ENCODE results near the gene MTG2. TPM values are rescaled to one million over a fixed set of nuclear protein-coding genes. Genes with fewer than 3 reads are reported as not detected.

The MTG2 gene
- total and polyA plus RNA-seq, 11 donors = 20.7 to 40.7 (median 27.9) TPM

DNA sequence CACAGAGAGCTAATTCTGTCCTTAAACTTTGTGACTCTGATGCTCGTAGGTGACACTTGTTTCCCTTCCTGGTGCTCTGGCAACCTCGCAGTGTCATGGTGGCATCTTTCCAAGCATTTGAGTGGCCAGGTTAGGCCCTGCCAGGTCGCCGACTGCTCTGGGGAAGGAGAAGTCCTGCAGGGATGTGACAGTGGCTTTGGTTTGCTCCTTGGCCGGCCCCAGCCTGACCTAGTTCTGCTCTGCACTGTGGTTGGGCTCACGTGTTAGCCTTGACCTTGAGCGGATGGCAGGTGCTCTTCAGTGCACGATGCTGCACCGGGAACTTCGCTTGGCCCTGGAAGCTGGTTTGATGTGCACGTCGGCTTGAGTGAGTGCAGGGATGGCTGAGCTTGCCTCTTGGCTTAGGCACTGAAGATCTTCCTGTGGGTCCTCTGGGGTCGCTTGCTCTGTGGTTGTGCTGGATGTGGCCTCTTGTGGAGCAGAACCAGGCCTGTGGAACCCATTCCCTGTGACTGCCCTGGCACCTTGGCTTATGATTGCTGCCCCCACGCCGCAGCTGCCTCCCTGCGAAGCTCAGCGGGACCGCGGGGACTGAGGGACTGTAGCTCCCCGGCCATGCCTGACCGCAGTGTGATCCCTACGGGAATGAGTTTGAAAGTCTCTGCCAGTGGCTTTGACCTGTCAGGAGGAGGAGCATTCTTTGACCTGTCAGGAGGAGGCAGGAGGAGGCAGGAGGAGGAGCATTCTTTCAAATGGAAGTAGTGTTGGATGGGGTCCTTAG lies 64.2 kb downstream of the MTG2 start:
- ATAC-seq = peak; percentile 75 to 88 (median 84)
- H3K4me1 ChIP-seq = peaks cover 0 to 81% (median 52%) of the 10 kb centered on the region in 12 donors
- 37 to 54% (median 49%) methylated on average over 22 of the region's 22 CpGs for WGBS, 4 donors
- H3K36me3 ChIP-seq = peaks cover 0 to 8% (median 0%) of the 10 kb centered on the region in 9 donors
- peak in 4 of 5 donors; percentile 61 to 85 (median 74) for DNase-seq
- no peak for TF ChIP-seq POLR2A (IDR thresholded peaks at IDR 0.05)
- TF ChIP-seq, protein P1, sequence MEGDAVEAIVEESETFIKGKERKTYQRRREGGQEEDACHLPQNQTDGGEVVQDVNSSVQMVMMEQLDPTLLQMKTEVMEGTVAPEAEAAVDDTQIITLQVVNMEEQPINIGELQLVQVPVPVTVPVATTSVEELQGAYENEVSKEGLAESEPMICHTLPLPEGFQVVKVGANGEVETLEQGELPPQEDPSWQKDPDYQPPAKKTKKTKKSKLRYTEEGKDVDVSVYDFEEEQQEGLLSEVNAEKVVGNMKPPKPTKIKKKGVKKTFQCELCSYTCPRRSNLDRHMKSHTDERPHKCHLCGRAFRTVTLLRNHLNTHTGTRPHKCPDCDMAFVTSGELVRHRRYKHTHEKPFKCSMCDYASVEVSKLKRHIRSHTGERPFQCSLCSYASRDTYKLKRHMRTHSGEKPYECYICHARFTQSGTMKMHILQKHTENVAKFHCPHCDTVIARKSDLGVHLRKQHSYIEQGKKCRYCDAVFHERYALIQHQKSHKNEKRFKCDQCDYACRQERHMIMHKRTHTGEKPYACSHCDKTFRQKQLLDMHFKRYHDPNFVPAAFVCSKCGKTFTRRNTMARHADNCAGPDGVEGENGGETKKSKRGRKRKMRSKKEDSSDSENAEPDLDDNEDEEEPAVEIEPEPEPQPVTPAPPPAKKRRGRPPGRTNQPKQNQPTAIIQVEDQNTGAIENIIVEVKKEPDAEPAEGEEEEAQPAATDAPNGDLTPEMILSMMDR (IDR thresholded peaks at IDR 0.05) = no peak
- H3K9me3 ChIP-seq = no peaks in the 10 kb centered on the region
- H3K4me3 ChIP-seq = no peak overlapping the region
- H3K27ac ChIP-seq = peak overlapping the region in 11 of 12 donors; percentile 24 to 86 (median 62)
- H3K27me3 ChIP-seq = no peaks in the 10 kb centered on the region
- intact Hi-C loops (cut with DNase I) = loop anchor here in 2 of 10 donors (2.0 to 5.0 kb wide), 2 partner anchors 35 to 36 kb away; no protein-coding TSS in a partner anchor

DNA sequence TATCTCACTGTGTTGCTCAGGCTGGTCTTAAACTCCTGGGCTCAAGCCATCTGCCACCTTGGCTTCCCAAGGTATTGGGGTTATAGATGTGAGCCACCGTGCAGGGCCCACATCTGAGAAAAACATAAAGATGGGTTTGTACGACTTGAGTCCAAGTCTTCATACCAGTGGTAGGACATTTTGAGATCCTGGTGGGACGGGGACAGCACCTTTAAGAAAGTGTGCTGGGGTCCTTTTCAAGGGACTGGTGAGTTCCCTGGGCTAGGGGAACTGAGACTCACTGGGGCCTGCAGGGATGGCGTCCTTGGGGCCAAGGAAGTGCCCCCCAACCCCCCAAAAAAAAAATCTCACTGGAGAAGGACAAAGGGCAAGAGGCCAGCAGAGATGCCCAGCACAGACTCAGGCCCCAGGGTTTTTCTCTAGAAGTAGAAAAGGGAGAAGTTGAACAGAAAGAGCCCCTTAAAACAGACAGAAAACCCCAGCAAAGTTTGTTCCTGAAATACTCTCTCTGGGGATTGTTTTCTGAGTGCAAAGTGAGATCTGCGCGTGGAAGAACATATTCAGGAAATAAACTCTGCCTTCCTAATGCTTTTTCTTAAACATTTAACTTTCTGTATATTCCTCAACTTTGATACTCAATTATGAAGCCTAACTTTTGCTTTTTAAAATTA lies 66.2 kb downstream of the MTG2 start:
- DNase-seq (no peak), ATAC-seq (no peak)
- intact Hi-C loops (cut with DNase I) = loop anchor here in 1 of 10 donors (5.0 kb wide), 1 partner anchor 33 kb away; no protein-coding TSS in a partner anchor
- TF ChIP-seq, protein P1 (IDR thresholded peaks at IDR 0.05) = no peak
- TF ChIP-seq POLR2A (IDR thresholded peaks at IDR 0.05) = no peak
- Histone ChIP-seq H3K4me3 (no peak overlapping the region), H3K4me1 (peaks cover 0 to 66% (median 37%) of the 10 kb centered on the region in 12 donors), H3K27me3 (no peaks in the 10 kb centered on the region), H3K27ac (no peak overlapping the region), H3K36me3 (peaks cover 0 to 8% (median 0%) of the 10 kb centered on the region in 9 donors), H3K9me3 (no peaks in the 10 kb centered on the region)
- 77 to 87% (median 79%) methylated on average over 6 of the region's 6 CpGs for WGBS, 4 donors

DNA sequence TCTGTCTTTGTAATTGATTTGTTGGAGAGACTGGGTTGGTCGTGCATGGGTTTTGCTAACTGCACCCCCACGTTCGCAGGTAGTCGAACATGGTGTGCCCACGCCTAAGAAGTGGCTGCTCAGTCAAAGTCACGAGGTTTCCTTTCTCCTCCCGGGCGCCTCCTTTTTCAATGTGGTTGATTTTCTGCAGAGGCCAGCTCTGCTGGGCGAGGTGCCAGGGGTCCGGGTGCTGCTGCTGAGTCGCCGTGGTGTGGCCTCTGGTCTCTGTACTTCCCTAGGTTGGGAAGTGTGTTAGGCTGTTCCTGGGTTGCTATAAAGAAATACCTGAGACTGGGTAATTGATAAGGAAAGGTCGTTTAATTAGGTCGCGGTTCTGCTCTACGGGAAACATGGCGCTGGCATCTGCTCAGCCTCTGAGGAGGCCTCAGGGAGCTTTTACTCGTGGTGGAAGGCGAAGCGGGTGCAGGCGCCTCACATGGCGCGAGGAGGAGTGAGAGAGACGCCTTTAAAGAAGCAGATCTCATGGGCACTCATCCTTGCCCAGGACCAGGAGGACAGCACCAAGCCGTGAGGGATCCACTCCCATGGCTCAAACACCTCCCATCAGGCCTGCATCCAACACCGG lies 69.6 kb downstream of the MTG2 start:
- no peak for TF ChIP-seq POLR2A (IDR thresholded peaks at IDR 0.05)
- TF ChIP-seq, protein P1 (IDR thresholded peaks at IDR 0.05) = no peak
- Histone ChIP-seq H3K27ac (no peak overlapping the region), H3K9me3 (no peaks in the 10 kb centered on the region), H3K36me3 (peaks cover 0 to 22% (median 16%) of the 10 kb centered on the region in 9 donors), H3K4me1 (peaks cover 0 to 36% (median 10%) of the 10 kb centered on the region in 12 donors), H3K4me3 (no peak overlapping the region), H3K27me3 (no peaks in the 10 kb centered on the region)
- ATAC-seq (no peak), DNase-seq (peak in 1 of 5 donors; percentile 49)
- 83 to 88% (median 86%) methylated on average over 26 of the region's 26 CpGs for WGBS, 4 donors
- intact Hi-C loops (cut with DNase I) = no loop called here

Other genes starting within 250 kb of the MTG2 start
- gene TAF4, start 117.1 kb upstream of the MTG2 start, total RNA-seq = 10 to 100 TPM in 7 of 9 donors, 1 to 10 TPM in 2; 7.8 to 37.7 (median 11.4) TPM
- 1 to 10 TPM; 4.5 to 6.1 TPM for gene TAF4, start 117.1 kb upstream of the MTG2 start, polyA plus RNA-seq
- 10 to 100 TPM; 38.6 to 64.7 (median 54.6) TPM for gene LSM14B, start 60.6 kb upstream of the MTG2 start, total RNA-seq
- gene LSM14B, start 60.6 kb upstream of the MTG2 start, polyA plus RNA-seq = 10 to 100 TPM; 26.1 to 60.0 TPM
- gene PSMA7, start 39.6 kb upstream of the MTG2 start, total RNA-seq = 100 to 1,000 TPM; 172 to 432 (median 233) TPM
- 100 to 1,000 TPM; 220 to 472 TPM for gene PSMA7, start 39.6 kb upstream of the MTG2 start, polyA plus RNA-seq
- 10 to 100 TPM in 2 of 9 donors, 1 to 10 TPM in 7; 6.5 to 12.4 (median 8.6) TPM for gene SS18L1, start 39.3 kb upstream of the MTG2 start, total RNA-seq
- gene SS18L1, start 39.3 kb upstream of the MTG2 start, polyA plus RNA-seq = 1 to 10 TPM; 7.8 to 7.9 TPM
- gene HRH3, start 37.2 kb downstream of the MTG2 start, total RNA-seq = not detected
- gene HRH3, start 37.2 kb downstream of the MTG2 start, polyA plus RNA-seq = not detected
- 10 to 100 TPM; 20.7 to 57.9 (median 40.3) TPM for gene OSBPL2, start 55.5 kb downstream of the MTG2 start, total RNA-seq
- gene OSBPL2, start 55.5 kb downstream of the MTG2 start, polyA plus RNA-seq = 10 to 100 TPM; 20.0 to 21.7 TPM
- gene ADRM1, start 120.0 kb downstream of the MTG2 start, total RNA-seq = 100 to 1,000 TPM in 3 of 9 donors, 10 to 100 TPM in 6; 66.8 to 218 (median 79.8) TPM
- 100 to 1,000 TPM in 1 of 2 donors, 10 to 100 TPM in 1; 87.2 to 187 TPM for gene ADRM1, start 120.0 kb downstream of the MTG2 start, polyA plus RNA-seq
- gene LAMA5, start 184.3 kb downstream of the MTG2 start, total RNA-seq = 100 to 1,000 TPM in 1 of 9 donors, 10 to 100 TPM in 8; 57.4 to 107 (median 73.6) TPM
- gene LAMA5, start 184.3 kb downstream of the MTG2 start, polyA plus RNA-seq = 100 to 1,000 TPM in 1 of 2 donors, 10 to 100 TPM in 1; 72.0 to 128 TPM
- gene RPS21, start 204.1 kb downstream of the MTG2 start, total RNA-seq = 100 to 1,000 TPM; 434 to 831 (median 670) TPM
- gene RPS21, start 204.1 kb downstream of the MTG2 start, polyA plus RNA-seq = 1,000 to 10,000 TPM; 1,943 to 3,051 TPM
- gene CABLES2, start 224.3 kb downstream of the MTG2 start, total RNA-seq = 10 to 100 TPM in 2 of 9 donors, 1 to 10 TPM in 7; 6.1 to 12.0 (median 8.8) TPM
- 10 to 100 TPM in 1 of 2 donors, 1 to 10 TPM in 1; 2.9 to 10.7 TPM for gene CABLES2, start 224.3 kb downstream of the MTG2 start, polyA plus RNA-seq
- not detected for gene RBBP8NL, start 244.5 kb downstream of the MTG2 start, total RNA-seq
- not detected for gene RBBP8NL, start 244.5 kb downstream of the MTG2 start, polyA plus RNA-seq